Suprapubic skin (tissue), 3 donors: Measurements from ENCODE around the gene ACP4.

Experiments
- CTCF ChIP-seq, 2 donors: fragments of 200-600 bp in 1 of 2; fragments of 450-650 bp in 1 of 2; sonication (generic) in 1 of 2; IDR thresholded peaks; one replicate each; pipeline ENCODE4 v1.5.1; 2016 to 2019; ENCODE audit warnings: antibody characterized with exemption in 2 of 2, mild to moderate bottlenecking in 1 of 2, moderate library complexity in 1 of 2
- POLR2A ChIP-seq, 2 donors: fragments of 450-650 bp; IDR thresholded peaks; one replicate each; pipeline ENCODE4 v1.6.1; 2017; ENCODE audit warnings: antibody characterized with exemption in 2 of 2, mild to moderate bottlenecking in 2 of 2, moderate library complexity in 2 of 2

DNA sequence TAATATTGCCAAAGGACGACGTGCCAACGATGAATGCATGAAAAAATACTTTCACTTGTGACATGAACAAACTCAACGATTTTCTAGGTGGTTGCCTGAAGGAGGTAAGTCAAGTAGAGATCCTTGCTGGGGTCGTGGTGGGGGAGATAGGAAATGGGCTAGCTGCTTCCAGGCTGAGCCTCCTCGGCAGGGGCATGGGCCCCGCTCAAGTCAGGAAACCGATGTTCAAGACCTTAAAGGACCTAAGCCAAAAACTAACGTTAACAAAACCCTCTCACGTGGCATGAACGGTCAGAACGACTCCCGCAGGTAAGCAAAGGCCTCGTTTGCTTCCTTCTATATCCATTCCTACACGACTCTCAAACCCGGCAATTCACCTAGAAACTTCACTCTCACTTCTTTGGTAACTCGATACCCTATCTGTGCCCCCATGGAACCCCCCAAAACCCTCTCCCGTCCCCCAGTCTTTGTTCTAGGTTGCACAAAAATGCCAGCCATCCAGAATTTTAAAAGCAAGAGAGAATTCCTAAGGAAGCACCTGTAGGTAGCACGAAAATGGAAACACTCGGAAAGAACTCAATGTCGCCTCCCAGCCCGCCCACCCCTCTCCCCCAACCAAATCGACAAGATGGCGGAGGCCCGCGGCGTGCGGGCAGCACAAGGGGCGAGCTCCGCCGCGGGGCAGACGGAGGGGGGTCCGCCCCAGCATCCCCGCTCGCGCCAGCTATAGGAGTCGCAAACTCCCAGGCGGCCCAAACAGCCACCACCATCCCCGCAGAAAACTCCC lies 13.6 kb downstream of the ACP4 start:
- TF ChIP-seq CTCF (IDR thresholded peaks at IDR 0.05) (no peak), POLR2A (IDR thresholded peaks at IDR 0.05) (no peak)
